Measurements from ENCODE around the gene TOM1L1. TPM values are rescaled to one million over a fixed set of nuclear protein-coding genes. Genes with fewer than 3 reads are reported as not detected.

Gene TOM1L1
- total RNA-seq, 1 donor from 2014 or later, result 16.7 TPM

DNA sequence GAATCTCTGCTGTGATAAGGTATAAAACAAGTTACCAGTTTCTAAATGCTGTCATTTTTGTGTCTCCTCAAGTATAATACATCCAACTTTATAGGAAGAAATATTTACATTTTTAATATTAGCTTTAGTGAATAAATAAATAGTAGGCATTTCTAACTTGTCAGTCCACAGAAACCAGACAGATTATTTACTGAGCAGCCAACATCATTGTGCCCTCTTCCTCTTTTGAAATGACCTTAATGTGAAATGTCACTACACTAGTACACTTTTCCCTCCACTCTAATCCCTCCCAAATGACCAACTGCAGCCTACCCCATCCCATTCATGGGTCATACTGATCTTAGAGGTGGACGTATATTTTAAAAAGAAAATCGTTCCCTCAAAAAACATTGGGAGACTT lies 77.1 kb downstream of the TOM1L1 start:
- no peak overlapping the region for H3K27ac Mint-ChIP-seq (ENCODE audit: unreplicated experiment)

DNA sequence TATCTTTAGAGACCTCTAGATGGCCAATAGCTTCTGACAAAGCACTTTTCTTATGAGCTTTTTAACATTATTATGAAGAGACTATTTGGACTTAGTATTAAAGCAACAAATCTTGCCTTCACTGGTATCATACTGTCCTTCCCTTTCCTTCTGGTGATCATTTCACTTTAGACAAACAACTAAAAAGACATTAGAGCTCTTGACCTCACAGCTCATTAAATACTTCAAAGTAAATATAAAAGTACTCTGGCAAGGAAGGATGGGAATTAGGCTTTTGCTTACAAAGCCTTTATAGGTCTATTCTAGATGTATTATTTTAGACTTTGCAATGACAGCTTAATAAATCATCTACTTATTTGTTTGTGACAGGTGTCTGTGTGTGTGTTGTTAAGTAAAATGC lies 79.0 kb downstream of the TOM1L1 start:
- H3K4me1 Mint-ChIP-seq (ENCODE audit: unreplicated experiment), result no peaks in the 10 kb centered on the region
- H3K36me3 Mint-ChIP-seq (ENCODE audit: low read depth, unreplicated experiment), result peaks cover 4% of the 10 kb centered on the region
- DNase-seq (ENCODE audit: low spot score), result no peak
- no peak overlapping the region for H3K27ac Mint-ChIP-seq (ENCODE audit: unreplicated experiment)
- no peak overlapping the region for H3K4me3 Mint-ChIP-seq (ENCODE audit: unreplicated experiment)
- H3K27me3 Mint-ChIP-seq (ENCODE audit: unreplicated experiment), result no peaks in the 10 kb centered on the region
- H3K9me3 Mint-ChIP-seq (ENCODE audit: unreplicated experiment), result no peaks in the 10 kb centered on the region
- no peak for TF ChIP-seq CTCF (IDR thresholded peaks at IDR 0.05; ENCODE audit: unreplicated experiment)

More for the DNA sequence above, 77.1 kb downstream of the TOM1L1 start:
- Mint-ChIP-seq H3K9me3 (ENCODE audit: unreplicated experiment) (no peaks in the 10 kb centered on the region), H3K27me3 (ENCODE audit: unreplicated experiment) (no peaks in the 10 kb centered on the region), H3K4me3 (ENCODE audit: unreplicated experiment) (no peak overlapping the region), H3K4me1 (ENCODE audit: unreplicated experiment) (no peaks in the 10 kb centered on the region), H3K36me3 (ENCODE audit: low read depth, unreplicated experiment) (peaks cover 4% of the 10 kb centered on the region)
- DNase-seq (ENCODE audit: low spot score), result no peak
- TF ChIP-seq CTCF (IDR thresholded peaks at IDR 0.05; ENCODE audit: unreplicated experiment), result no peak

DNA sequence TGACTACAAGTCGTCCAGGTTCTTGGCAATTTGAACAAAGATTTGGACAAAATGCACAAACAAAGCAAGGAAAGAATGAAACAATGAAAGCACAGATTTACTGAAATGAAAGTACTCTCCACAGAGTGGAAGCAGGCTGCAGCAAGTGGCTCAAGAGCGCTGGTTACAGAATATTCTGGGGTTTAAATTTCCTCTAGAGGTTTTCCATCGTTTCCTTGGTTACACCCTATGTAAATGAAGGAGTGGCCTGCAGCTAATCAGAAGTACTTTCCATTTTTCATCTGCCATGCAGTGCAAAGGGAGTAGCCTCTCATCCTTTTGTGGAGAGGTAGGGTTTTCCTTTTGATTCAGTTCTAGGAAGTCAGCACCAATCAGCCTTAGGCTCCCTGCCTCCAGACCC lies 79.7 kb downstream of the TOM1L1 start:
- DNase-seq (ENCODE audit: low spot score), result no peak
- H3K4me3 Mint-ChIP-seq (ENCODE audit: unreplicated experiment), result no peak overlapping the region
- H3K27me3 Mint-ChIP-seq (ENCODE audit: unreplicated experiment), result no peaks in the 10 kb centered on the region
- H3K4me1 Mint-ChIP-seq (ENCODE audit: unreplicated experiment), result no peaks in the 10 kb centered on the region
- H3K27ac Mint-ChIP-seq (ENCODE audit: unreplicated experiment), result no peak overlapping the region
- no peak for TF ChIP-seq CTCF (IDR thresholded peaks at IDR 0.05; ENCODE audit: unreplicated experiment)
- no peaks in the 10 kb centered on the region for H3K9me3 Mint-ChIP-seq (ENCODE audit: unreplicated experiment)
- peaks cover 4% of the 10 kb centered on the region for H3K36me3 Mint-ChIP-seq (ENCODE audit: low read depth, unreplicated experiment)

GRCh38 chr17:54982399-54982798 lies 81.7 kb downstream of the TOM1L1 start:
- DNase-seq (ENCODE audit: low spot score), result no peak
- H3K27ac Mint-ChIP-seq (ENCODE audit: unreplicated experiment), result no peak overlapping the region
- no peaks in the 10 kb centered on the region for H3K9me3 Mint-ChIP-seq (ENCODE audit: unreplicated experiment)
- no peaks in the 10 kb centered on the region for H3K36me3 Mint-ChIP-seq (ENCODE audit: low read depth, unreplicated experiment)
- no peak overlapping the region for H3K4me3 Mint-ChIP-seq (ENCODE audit: unreplicated experiment)
- H3K27me3 Mint-ChIP-seq (ENCODE audit: unreplicated experiment), result no peaks in the 10 kb centered on the region
- TF ChIP-seq CTCF (IDR thresholded peaks at IDR 0.05; ENCODE audit: unreplicated experiment), result no peak
- no peaks in the 10 kb centered on the region for H3K4me1 Mint-ChIP-seq (ENCODE audit: unreplicated experiment)

DNA sequence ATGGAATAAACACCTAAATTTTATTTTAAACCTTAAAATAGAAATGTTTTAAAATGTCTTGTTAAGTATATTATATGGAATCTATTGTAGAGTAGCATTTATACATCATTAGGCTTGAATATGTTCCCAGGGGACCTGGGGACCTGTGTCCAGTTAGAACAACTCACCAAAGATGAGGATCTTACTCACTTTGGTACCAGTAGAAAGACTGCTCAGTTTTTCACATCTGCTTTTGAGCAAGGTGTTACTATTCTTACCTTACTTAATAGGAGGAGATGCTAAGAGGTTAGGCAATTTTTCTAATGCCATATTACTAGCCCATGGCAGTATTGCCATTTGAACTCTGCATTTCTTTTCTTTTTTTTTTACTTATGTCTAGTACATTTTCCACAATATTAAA lies 82.6 kb downstream of the TOM1L1 start:
- Mint-ChIP-seq H3K27me3 (ENCODE audit: unreplicated experiment) (peaks cover 1% of the 10 kb centered on the region), H3K27ac (ENCODE audit: unreplicated experiment) (no peak overlapping the region), H3K36me3 (ENCODE audit: low read depth, unreplicated experiment) (no peaks in the 10 kb centered on the region), H3K4me3 (ENCODE audit: unreplicated experiment) (no peak overlapping the region), H3K9me3 (ENCODE audit: unreplicated experiment) (no peaks in the 10 kb centered on the region), H3K4me1 (ENCODE audit: unreplicated experiment) (no peaks in the 10 kb centered on the region)
- no peak for TF ChIP-seq CTCF (IDR thresholded peaks at IDR 0.05; ENCODE audit: unreplicated experiment)
- no peak for DNase-seq (ENCODE audit: low spot score)

Data from endothelial cell (in vitro differentiated cells).